GM12801 (cell line): ENCODE measurements around the gene STAMBP.

Experiments used
- TF ChIP-seq, protein P1 (sequence below): IDR thresholded peaks from one replicate; pipeline ENCODE4 v1.5.1; 2011; ENCODE audit warnings: control low read depth; ENCODE audit not compliant: insufficient read length; ENCODE audit errors: extremely low read depth

Gene STAMBP

DNA sequence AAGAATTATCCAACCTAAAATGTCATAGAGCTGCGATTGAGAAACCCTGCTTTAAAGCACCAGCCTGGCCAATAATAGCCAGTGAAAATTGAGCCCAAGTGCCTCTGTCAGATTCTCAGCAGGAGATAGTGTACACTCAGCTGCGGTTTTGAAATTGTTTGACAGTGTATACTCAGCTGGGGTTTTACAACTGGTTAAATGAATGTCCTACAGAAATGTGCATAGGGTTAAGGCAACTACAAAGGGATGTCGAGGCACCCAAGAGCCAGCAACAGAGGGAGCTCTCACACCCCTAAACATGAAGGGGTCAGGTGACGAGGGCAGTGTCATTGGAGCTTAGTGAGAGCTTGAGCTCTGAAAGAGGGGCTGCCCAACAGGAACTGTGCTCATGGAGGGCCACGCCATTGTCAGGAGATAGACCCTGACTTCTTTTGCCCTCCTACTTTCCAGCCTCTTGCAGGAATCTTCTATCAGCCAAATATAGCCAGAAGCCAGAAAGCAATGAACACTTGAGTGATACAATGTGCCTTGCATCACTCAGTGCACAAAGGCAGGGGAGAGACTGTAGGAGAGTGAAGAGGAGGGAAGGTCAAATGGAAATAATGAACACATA is 79.2 kb downstream of the STAMBP start:
- TF ChIP-seq, protein P1, sequence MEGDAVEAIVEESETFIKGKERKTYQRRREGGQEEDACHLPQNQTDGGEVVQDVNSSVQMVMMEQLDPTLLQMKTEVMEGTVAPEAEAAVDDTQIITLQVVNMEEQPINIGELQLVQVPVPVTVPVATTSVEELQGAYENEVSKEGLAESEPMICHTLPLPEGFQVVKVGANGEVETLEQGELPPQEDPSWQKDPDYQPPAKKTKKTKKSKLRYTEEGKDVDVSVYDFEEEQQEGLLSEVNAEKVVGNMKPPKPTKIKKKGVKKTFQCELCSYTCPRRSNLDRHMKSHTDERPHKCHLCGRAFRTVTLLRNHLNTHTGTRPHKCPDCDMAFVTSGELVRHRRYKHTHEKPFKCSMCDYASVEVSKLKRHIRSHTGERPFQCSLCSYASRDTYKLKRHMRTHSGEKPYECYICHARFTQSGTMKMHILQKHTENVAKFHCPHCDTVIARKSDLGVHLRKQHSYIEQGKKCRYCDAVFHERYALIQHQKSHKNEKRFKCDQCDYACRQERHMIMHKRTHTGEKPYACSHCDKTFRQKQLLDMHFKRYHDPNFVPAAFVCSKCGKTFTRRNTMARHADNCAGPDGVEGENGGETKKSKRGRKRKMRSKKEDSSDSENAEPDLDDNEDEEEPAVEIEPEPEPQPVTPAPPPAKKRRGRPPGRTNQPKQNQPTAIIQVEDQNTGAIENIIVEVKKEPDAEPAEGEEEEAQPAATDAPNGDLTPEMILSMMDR: no peak

DNA sequence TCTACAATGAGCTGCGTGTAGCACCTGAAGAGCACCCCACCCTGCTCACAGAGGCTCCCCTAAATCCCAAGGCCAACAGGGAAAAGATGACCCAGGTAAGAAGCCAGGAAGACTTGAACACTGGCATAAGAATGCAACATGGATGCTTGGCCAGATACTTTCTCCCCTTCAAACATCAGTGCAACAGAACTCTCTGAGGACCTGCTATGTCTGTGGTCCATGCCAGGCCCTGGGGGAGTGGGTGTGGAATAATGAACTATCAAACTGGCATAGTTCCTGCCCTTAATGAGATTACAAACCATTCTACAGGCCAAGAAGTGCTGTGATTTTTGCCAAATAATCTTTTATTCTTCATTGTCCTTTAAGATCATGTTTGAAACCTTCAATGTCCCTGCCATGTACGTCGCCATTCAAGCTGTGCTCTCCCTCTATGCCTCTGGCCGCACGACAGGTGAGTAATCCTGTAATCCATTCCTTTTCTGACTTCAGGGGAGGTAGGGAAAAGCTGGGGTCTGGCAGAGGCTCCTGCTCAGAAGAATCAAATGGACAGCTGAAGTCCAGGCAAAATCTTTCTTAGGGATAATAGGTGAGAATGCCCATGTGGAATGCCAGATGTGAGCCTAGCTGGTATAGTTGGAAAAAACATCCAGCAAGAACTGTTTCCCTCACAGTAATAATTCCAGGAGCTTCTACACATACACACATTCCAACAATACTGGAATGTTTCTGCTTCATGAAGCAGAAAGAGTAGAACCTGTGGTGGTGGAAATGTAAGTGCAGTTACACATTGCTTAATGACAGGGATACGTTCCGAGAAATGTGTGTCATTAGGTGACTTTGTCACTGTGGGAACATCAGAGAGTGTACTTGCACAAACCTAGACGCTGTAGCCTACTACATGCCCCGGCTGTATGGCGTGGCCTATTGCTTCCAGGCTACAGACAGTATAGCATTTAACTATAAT is 80.2 kb downstream of the STAMBP start:
- TF ChIP-seq, protein P1: no peak

DNA sequence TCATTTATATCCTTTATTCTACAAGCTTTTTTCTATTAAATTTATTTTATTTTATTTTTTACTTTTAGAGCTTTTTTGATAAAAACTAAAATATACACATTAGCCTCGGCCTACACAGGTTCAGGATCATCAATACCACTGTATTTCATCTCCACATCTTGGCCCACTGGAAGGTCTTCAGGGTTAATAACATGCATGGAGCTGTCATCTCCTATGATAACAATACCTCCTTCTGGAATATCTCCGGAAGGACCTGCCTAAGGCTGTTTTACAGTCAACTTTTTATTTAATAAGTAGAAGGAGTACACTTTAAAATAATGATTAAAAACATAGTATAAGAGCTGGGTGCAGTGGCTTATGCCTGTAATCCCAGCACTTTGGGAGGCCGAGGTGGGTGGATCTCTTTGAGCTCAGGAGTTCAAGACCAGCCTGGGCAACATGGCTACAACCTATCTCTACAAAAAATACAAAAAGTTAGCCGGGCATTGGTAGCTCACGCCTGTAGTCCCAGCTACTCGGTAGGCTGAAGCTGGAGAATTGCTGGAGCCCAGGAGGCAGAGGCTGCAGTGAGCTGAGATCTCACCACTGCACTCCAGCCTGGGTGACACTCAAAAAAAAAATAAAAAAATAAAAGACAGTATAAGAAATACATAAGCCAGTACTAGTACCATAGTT is 82.2 kb downstream of the STAMBP start:
- TF ChIP-seq, protein P1: no peak

DNA sequence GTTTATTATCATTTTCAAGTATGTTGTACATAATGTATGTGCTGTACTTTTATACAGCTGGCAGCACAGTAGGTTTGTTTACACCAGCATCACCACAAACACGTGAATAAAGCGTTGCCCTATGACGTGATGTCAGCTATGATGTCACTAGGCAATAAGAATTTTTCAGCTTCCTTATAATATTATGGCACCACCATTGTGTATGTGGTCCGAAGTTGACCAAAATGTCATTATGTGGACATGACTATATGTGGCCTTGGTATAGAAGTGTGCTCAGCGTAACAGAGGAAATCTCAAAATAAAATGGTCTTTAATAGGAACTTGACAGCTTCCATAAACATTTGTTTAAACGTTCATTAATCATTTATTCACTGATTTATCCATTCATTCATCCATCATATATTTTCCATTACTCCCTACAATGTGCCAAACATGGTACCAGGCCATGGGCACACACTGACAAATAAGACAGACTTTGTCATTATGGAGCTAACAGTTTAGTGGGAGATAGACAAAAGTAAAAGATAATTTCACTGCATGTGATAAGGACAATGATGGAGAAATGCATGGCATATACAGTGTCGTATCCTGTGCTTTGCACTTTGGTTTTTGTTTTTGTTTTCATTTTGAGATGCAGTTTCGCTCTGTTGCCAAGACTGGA is 82.9 kb downstream of the STAMBP start:
- TF ChIP-seq, protein P1: no peak

DNA sequence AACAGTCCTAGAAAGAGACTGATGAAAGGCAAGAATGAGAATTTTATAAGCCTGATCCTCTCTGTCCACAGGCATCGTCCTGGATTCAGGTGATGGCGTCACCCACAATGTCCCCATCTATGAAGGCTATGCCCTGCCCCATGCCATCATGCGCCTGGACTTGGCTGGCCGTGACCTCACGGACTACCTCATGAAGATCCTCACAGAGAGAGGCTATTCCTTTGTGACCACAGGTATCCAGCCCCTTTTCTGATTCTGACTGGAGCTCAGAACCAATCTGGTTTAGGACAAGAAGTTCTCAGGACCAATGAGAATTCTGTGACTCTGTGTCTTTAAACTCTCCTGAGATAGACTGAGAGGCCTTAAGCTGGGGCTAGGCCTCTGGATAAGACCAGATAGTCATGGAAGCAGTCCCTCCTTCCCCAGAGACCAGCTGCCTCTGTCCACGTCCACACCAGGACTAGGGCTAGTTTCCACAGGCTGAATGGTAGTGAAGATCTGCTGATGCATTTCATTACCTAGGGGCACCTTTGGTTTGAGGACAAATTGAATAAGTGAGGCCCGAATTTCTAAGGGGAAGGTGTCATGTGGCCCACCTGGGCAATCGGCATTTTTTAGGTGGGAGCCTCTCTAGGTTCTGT is 84.8 kb downstream of the STAMBP start:
- TF ChIP-seq, protein P1: no peak

DNA sequence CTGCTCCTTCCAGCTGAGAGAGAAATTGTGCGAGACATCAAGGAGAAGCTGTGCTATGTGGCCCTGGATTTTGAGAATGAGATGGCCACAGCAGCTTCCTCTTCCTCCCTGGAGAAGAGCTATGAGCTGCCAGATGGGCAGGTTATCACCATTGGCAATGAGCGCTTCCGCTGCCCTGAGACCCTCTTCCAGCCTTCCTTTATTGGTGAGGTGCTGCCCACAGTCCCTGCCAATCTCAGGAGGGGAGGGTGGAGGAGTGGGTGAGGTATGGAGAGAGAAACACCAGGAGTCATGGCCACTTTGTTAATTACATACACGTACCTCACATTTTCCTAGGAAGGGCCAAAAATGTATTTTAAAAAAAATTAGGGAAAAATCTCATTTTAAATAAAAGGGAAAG is 85.9 kb downstream of the STAMBP start:
- TF ChIP-seq, protein P1: no peak
